Activated CD4-positive, alpha-beta T cell treated with anti-CD3 and anti-CD28 coated beads, Interleukin-2, Interleukin-6, amounts not matched to agents 100 ng/mL and 50 ng/mL, durations not matched to agents 16 hours and 8 hours (primary cell): ENCODE measurements around the gene PIGK.
"Not testable (repeated sequence)": the region's sequence is repeated elsewhere in the genome, so short reads cannot be mapped to it uniquely, and the experiment has no call there.

Experiments used
- DNase-seq: peaks from one replicate; pipeline ENCODE4 v3.0.0-alpha.2; 2020

The PIGK gene

DNA sequence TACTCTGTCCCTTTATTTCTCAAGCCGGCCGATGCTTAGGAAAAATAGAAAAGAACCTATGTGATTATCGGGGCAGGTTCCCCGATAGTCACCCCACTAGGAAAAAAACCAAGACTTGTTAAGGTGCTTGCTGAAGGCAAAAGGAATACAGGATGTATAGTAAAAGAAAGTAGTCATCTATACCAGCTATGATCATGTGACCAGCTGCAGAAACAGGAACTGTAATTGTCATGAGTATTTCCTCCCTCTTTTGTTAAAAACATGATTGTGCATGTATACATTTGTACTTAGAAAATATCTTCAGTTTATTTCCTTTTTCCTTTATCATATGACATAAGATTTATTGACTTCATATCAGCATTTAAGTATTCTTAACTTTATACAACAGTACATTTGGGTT lies 30.5 kb downstream of the PIGK start:
- no peak for DNase-seq

DNA sequence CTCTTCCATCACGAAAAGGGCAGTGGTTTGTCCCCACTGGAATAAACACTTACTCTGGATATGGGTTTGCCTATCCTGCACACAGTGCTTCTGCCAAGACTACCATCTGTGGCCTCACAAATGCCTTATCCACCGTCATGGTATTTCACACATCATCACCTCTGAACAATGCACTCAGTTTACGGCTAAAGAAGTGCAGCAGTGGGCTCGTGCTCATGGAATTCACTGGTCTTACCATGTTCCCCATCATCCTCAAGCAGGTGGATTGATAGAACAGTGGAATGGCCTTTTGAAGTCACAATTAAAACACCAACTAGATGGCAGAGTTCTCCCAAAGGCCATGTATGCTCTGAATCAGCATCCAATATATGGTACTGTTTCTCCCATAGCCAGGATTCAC lies 32.3 kb downstream of the PIGK start:
- DNase-seq: not testable (repeated sequence)

DNA sequence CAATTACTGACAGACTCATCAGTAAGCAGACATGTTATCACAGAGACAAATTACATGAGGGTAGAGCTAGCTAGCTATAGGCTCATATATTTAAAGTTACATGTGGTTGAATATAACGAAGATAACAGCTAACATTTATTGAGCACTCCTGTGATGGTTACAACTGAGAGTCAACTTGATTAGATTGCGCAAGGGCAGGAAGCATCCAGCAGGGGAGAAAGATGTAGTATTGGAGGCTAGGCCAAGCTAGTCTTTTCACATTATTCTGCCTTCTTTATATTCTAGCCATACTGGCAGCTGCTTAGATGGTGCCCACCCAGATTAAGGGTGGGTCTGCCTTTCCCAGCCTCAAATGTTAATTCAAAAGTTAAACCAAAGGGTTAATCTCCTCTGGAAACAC lies 37.1 kb downstream of the PIGK start:
- DNase-seq: no peak

DNA sequence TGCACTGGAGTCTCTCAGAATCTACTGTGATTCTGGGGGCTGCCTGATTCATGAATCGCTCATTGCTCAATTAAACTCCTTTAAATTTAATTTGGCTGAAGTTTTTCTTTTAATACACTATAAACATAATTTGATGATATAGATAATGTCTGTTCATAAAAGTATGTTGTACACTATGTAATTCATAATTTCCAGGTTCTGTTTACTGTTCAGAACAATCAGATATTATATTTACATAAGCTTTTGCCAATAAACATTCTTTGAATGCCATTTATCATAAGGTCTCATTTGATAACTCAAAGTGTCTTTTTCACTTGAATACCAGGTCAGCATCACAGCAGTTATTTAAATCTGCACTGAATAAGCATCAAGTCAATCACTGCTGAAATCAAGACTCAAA lies 39.6 kb downstream of the PIGK start:
- DNase-seq: no peak

DNA sequence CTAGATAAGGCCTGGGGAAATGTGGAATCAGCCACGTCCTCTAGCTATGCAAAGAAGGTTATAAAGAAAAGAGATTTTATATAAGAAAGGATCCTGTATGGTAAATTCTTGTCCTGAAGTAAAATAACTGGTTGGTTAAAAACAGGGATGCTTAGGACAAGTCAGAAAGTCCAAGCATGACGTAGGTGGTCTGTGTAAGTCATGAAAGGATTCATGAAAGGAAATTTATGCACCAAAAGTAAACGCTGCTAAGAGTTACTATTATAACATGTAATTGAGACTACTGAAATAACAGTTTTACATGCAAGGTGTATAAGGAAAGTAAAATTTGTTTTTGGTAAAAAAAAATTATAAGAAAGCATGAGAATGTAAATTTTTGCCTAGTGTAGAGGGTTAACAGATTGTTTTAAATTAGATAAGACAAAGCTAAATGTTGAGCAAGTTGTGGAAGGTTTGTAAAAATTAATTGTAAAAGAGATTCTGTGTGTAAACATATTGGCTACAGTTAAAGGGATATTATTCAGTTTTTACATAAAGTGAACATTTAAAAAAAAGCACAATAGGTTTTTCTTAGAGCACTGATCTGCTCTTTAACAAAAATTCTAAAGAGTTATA lies 43.9 kb downstream of the PIGK start:
- DNase-seq: no peak

DNA sequence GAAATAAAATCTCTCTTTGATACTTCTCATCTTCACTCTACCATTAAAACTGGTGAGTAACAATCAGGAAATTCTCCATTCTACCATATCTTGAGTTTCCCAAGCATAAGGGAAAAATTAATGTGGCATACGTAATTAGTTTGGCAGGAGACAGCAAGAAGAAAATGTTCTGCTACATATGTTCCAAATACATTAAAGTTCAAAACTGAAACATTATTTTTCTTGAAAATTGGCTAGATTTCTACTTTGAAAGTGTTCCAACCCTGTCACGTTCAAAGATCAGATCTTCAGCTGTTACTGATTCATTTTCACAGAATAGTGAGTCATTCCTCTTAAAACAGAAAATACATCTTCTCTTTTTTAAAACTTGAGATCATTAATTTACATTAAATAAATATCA lies 48.5 kb downstream of the PIGK start:
- no peak for DNase-seq

DNA sequence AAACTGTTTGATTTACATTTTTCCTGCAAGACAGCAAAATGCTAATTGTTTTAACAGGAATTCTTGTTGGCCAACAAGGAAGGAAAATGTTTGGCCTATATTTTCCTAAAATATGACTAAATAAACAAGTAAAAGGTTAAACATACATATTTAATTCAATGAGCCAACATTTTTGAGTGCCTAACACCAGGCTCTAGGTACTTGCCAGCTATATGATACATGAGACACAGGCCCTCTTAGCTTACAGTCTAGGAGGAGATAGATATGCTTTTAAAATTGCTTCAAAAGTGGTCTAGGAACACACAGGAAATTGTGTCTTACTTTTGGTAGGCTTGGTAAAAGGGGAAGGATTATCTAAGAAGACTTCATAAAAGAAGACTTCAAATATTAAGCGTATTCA lies 50.9 kb downstream of the PIGK start:
- no peak for DNase-seq

DNA sequence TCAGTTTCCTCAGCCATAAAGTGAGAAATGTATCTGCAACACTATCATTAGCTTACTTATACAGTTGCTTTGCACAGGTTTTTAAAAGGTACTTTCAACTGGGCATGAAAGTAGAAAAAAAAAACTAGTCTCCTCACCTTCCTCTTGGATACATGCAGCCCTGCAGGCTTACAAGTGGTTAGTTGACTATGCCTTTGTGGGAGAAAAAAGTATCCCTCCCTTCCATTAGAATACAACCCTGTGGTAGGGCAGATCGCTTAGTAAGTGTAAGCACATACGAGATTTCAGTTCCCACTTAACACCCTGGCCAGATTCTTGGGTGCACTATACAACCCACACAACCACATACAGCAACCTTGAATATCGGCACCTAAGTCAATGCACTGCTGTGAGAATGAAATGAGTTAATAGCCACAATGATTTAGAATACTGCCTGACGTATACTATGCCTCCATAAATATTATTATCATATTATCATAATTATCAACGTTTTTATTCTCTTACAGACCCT lies 54.7 kb downstream of the PIGK start:
- DNase-seq: no peak

DNA sequence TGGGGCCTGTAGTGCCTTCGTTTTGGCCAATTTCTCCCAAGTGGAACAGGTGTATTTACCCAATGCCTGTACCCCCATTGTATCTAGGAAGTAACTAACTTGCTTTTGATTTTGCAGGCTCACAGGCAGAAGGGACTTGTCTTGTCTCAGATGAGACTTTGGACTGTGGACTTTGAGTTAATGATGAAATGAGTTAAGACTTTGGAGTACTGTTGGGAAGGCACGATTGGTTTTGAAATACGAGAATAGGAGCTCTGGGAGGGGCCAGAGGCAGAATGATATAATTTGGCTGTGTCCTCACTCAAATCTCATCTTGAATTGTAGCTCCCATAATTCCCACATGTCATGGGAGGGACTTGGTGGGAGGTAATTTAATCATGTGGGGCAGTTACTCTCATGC lies 59.5 kb downstream of the PIGK start:
- not testable (repeated sequence) for DNase-seq

DNA sequence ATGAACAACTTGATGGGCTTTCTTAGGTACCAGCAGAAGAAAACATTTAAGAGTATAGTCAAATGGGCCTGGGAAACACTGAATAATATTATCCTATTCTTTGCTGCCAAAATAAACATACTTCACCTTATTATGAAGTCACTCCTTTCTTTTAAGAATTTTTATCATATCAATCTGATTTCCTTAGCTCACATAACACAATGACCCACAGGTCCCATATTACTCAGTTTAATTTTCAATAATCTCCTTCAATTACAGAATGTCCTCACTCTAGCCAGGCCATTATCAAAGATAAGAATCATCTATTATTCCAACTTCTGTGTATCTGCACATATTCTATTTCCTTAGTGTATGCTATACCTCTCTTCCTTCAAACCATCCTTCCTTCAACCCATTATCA lies 63.0 kb downstream of the PIGK start:
- no peak for DNase-seq

DNA sequence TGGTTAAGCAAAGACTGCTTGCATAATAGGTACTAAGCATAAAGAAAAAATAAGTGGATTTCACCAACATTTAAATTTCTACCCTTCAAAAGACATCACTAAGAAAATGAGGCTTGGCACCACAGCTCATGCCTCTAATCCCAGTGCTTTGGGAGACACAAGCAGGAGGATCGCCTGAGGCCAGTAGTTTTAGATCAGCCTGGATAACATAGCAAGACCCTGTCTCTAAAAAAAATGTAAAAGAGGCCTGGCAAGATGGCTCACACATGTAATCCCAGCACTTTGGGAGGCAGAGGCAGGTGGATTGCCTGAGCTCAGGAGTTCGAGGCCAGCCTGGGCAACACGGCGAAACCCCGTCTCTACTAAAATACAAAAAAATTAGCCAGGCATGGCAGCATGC lies 73.0 kb downstream of the PIGK start:
- no peak for DNase-seq

DNA sequence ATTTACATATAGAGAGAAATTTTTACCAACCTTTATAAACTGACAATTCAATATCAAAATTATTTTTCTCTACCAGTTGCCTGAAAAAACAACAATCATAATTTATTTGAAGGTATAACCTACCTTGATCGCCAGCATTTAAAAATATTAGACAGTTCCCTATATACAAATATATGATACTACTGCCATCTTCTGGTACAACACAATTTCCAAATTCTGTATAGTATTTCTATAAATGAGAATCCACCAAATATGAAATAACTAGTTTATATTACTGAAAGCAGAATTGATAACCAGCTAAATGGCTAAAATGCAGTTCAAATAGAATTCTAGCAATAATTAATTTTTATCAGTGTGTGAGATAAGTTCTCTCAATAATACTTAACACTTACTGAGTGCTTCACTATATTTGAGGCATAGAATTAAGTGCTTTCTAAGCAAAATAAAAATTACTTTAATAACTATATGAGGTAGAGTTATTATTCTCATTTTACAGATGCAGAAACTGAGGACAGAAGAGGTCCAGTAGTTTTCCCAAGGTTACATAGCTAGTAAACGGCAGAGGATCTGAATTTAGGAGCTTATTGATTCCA lies 75.6 kb downstream of the PIGK start:
- DNase-seq: no peak

DNA sequence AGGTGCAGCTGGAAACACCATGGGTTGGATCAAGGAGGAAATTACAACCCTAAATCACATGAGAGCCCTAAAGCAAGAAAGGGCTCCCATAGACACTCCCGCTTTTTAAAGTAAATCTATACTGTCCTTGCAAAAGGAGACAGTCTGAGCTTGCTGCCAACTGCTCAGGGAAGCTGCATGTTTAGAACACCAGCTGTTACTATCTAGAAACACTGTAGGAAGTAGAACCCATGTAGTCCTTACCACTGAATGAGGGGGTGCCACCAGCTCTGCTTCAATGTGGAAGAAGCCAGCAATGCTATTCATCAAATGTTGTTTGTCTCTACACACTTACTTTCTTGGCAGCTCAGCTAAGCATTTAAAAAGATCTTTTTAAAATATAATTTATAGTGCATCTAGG lies 79.8 kb downstream of the PIGK start:
- no peak for DNase-seq

DNA sequence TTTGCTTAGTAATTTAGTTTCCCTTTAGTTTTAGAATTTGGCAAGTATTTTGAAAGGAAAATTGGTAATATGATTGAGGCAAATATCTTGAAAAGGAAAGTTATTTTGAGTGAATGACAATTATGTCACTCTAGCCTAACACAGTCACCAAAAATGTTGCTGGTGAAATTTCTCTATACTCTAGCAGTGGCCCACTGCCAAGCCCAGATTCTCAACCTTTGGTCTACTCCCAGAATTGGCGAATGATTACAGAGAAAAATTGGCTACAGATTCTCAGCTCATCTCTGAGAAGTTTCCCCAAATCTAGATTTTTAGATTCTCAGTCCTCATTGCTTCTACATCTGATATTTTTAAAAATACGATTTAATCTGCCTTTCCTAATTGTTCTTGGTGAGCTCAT lies 84.9 kb downstream of the PIGK start:
- no peak for DNase-seq

DNA sequence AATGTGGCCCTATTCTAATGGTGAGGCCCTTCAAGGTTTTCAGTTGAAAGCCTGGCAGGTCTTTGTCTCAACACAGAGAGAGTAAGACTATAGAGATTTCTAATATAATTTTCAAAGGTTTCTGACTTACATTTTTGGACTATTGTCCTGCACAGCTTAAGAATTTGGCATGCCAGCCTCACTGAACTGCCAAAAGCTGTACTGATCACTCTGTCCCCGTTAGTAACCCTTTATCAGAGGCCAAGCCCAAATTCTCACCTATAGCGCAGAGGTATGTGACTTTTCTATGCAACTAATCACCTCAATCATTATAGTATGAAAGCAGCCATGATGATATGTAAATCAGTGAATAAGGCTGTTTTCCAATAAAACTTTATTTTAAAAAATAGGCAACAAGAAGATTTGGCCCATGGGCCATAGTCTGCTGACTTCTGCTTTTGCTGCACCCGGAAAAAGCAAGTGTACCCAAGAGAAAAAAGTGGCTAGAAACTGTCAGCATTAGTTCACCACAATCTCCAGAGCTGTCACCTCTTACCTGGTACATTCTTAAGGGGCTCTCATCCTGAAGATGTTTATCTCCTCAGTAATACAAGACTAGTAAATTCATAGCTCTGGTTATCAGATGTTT lies 85.4 kb downstream of the PIGK start:
- no peak for DNase-seq

DNA sequence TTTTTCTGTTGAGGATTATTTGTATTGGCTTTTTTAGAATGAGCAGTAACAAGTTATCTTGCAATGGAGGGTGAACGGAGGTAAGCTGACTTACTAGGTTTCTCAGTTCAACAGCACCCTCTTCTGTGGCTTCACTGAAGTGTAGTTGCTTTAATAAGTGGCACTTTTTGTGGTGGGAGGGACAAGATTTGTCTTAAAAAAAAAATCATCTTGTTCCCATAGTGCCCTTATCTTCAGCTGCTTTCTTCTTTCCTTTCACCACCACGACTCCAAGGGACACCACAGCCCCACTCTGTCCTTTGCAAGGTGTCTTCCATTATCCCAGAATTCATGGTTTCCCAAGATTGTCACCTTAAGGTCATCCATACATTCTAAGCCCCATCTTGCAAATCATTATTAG lies 92.9 kb downstream of the PIGK start:
- DNase-seq: peak; percentile 33

DNA sequence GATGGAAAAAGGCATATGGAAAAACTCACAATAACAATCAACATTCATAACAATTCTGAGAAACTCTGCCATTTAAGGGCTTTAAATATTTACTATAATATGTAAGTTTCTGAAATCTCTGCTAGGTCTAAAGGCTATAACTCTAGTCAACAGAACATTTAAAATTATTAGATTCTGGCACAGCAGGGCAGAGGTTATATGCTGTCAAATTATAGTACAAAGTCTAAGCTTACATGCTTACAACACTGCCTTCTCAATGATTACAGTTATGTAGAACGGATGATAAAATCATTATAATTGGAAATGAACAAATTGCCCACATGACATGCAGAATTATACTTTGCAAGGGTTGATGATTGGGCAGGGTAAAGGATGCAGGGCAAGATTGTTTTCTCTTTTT lies 97.7 kb downstream of the PIGK start:
- no peak for DNase-seq

DNA sequence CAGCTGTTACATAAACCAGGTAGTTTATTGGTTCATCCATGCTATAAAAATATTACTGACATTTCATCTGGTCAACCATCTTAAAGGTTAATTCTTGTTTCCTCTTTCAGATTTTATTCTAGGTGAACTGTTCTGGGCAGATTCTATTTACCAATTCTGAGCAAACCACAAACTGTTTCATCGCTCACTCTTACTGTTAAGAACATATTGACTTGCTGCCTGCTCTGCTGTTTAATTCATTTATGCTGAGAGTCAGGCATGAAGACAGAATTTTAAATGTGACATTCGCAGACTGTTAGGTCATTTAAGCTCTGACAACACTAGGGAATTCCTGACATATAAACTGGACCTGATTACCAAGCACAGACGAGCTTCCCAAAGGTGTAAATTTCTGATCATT lies 98.3 kb downstream of the PIGK start:
- no peak for DNase-seq

DNA sequence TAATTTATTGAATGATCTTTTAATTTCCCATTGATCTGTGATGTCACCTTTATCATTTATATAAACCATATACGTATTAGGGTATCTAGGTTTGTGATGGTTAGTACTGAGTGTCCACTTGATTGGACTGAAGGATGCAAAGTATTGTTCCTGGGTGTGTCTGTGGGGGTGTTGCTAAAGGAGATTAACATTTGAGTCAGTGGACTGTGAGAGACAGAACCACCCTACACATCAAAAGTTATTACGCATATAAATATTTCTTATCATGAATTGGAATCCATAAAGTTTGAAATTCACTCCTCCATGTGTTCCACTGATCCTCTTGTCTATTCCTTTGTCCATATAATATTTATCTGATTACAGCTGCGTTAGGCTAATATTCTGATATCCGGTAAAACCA lies 100.5 kb downstream of the PIGK start:
- DNase-seq: no peak

DNA sequence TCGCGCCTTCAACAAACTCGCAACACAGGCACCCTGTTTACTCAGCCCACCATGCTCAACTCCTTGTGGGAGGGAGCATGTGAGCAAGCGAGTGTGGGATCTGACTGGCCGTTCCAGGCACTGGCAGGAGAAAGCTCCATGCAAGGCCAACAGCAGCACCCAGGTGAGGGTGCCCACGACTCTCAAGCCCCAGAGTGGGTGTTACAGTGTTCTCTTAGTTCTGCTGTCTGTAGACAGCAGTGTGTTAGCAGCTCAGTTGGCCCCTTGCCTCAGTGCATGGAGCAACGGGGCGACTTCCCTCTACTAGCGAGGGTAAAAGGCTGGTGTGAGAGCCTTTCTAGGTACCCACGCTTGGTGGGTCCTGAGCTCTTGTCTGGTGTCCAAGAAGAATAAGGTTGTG lies 114.6 kb downstream of the PIGK start:
- DNase-seq: no peak

DNA sequence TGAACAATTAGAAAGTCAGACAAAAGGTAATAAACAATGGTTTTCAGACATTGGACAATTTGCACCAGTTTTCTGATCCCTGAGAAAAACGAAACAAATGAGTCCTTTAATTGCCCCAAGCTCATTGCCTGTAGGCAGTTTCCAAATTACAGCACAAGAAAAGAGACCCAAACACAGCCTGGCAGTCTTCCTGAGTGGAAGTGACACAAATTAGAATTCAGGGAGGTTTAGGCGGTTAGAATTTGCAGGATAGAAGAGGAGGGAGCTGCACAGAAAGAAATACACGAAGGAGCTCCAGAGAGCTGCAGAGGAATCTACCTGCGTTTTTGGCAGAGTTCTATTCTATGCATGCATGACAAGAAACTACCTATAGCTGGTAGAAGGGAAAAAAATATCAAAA lies 115.7 kb downstream of the PIGK start:
- DNase-seq: no peak

DNA sequence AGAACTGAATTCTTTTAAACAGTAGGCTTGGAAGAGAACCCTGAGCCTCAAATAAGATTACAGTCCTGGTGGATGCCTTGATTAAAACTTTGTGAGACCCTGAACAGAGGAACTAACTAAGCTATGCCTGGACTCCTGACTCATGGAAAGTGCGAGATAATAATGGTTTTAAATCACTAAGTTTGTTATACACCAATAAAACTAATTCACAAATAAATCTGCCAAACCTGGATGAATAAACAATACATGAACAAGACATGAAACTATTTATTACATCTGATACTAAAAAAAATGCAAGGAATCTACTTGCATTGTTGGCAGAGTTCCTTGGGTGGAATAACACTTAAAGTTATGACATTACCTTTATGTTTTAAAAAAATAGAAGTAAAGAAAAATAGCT lies 118.4 kb downstream of the PIGK start:
- no peak for DNase-seq

DNA sequence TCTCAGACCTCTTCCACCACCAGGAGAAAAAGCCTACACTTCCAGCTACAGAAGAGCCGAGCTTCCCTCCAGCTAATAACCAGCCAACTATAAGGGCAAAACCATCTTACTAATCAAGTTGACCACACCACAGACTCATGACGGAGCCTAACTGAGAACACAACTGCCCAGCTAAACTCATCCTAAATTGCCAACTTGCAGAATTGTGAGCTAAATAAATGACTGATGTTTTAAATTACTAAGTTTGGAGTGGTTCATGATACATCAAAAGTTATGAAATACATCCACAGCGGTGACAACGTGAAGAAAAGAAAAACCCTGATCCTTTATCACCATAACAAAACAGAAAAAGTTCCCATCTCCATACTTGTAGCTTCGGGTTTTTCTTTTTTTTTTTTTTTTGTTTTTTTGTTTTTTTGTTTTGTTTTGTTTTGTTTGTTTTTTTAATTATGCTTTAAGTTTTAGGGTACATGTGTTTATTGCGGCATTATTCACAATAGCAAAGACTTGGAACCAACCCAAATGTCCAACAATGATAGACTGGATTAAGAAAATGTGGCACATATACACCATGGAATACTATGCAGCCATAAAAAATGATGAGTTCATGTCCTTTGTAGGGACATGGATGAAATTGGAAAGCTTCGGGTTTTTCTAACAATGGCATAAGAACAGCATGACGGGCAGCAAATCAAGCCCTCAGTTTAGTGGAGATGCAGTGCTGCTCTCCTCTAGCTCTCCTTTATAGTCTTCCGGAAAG lies 122.6 kb downstream of the PIGK start:
- DNase-seq: no peak

DNA sequence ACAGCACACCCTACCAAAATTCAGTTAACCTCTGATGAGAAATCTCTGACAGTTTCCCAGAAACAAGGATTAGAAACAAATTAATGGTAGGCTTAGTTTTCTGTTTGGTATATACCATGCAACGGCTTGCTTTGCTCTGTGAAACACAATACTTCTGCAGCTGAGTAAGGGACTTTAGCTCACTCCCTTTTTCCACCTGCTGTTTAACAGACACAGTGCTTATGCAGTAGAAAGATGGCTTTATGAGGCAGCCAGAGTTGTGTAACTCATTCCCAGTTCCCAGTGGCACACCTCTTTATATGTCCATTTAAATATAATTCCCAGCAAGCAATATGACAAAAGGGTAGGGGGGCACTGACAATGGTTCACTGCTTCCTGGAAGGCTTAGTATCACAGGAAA lies 124.0 kb downstream of the PIGK start:
- DNase-seq: no peak
